Measurements from ENCODE around the gene TMC2.

TMC2 gene

DNA sequence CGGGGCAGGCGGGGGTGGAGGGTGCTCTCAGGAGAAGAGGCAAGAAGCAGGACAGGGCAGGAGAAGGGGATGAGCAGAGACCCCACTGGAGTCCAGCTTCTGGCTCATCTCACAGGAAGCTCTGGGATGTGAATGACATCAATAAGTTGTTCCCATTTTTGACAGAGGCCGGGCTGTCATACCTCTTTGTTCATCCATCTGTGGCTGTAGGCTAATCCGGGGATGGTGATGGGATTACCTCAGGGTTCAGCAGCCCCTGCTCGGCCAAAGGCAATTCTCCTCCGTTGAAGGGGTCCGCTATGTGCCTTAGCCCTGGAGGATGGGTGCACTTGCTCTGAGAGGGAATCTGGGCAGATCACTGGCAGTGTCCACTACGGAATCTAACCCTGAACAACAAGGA lies 3.3 kb upstream of the TMC2 start:
- TF ChIP-seq, protein P1, sequence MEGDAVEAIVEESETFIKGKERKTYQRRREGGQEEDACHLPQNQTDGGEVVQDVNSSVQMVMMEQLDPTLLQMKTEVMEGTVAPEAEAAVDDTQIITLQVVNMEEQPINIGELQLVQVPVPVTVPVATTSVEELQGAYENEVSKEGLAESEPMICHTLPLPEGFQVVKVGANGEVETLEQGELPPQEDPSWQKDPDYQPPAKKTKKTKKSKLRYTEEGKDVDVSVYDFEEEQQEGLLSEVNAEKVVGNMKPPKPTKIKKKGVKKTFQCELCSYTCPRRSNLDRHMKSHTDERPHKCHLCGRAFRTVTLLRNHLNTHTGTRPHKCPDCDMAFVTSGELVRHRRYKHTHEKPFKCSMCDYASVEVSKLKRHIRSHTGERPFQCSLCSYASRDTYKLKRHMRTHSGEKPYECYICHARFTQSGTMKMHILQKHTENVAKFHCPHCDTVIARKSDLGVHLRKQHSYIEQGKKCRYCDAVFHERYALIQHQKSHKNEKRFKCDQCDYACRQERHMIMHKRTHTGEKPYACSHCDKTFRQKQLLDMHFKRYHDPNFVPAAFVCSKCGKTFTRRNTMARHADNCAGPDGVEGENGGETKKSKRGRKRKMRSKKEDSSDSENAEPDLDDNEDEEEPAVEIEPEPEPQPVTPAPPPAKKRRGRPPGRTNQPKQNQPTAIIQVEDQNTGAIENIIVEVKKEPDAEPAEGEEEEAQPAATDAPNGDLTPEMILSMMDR (conservative IDR thresholded peaks at IDR 0.05), result no peak
- no peak overlapping the region for H3K27ac ChIP-seq

DNA sequence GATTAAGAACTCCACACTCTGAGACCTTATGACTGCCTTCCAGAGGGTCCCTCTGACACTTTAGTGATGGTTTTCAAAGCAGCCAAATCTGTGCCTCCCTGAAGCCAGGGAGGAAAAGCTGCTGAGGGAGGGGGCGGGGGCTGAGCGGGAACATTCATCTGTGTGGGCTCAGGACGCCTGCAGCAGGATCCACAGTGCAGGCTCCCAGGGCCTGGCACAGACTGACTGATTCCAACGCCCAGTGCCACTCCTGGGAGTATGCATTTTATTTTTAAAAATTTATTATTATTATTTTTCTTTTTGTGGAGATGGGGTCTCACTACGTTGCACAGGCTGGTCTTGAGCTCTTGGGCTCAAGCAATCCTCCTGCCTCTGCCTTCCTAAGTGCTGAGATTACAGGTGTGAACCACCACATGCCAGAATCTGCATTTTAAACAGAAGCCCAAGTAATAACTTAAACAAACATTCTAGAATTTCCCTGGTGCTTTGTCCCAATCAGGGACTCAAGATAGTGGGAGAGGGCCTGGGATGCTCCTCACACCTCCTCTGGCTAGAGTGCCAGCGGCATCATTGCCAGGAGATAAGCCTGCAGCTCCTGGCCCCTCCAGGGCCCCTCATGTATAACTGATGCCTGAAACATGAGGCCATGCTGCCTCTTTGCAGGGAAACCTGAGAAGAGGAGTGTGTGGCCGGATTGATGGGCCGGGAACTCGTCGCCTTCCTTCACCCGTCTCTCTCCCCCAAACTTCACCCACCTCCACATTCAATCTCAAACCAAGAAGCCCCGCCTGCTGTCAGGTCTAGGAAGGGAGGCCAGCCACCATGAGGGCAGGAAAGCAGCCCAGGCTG lies 438 bp upstream of the TMC2 start:
- no peak overlapping the region for H3K27ac ChIP-seq
- TF ChIP-seq, protein P1 (conservative IDR thresholded peaks at IDR 0.05), result no peak

DNA sequence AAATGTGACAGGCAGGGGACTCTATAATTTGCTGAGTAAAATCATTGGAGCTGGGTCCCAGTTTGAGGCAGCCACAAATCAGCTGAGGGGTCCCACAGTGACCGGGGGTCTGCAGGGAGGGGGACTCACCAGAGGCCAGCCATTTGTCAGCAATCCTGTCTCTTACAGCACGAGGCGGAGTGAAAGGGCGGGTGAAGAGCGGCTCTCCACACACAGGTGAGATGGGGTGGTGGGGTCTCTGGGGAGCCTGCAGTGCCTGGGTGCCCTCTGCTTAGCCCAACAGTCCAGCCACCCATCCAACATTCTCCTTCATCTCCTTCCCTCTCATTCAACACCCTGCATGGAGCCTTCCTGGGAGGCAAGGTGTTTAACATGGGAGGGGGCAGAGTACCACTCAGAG lies 728 bp downstream of the TMC2 start:
- TF ChIP-seq, protein P1 (conservative IDR thresholded peaks at IDR 0.05), result no peak
- H3K27ac ChIP-seq, result no peak overlapping the region

DNA sequence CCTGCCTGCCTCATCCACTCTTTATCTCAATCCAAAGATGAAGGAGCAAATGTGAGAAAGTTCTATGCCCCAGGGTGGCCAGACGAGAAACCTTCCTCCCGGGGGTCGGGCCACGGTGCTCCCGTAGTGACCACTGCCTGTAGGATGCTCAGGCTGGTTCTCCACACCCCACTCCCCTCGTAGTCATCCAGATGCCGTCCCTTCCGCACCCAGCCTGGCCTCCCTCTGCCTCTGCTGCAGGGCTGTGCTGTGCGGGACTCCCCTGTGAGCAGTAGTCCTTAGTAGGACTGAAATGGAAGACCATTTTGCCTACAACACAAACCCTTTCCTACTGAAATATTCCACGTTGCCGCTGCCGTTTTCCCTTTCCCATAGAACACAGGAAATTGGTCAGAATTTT lies 2.0 kb downstream of the TMC2 start:
- no peak overlapping the region for H3K27ac ChIP-seq
- TF ChIP-seq, protein P1 (conservative IDR thresholded peaks at IDR 0.05), result no peak

DNA sequence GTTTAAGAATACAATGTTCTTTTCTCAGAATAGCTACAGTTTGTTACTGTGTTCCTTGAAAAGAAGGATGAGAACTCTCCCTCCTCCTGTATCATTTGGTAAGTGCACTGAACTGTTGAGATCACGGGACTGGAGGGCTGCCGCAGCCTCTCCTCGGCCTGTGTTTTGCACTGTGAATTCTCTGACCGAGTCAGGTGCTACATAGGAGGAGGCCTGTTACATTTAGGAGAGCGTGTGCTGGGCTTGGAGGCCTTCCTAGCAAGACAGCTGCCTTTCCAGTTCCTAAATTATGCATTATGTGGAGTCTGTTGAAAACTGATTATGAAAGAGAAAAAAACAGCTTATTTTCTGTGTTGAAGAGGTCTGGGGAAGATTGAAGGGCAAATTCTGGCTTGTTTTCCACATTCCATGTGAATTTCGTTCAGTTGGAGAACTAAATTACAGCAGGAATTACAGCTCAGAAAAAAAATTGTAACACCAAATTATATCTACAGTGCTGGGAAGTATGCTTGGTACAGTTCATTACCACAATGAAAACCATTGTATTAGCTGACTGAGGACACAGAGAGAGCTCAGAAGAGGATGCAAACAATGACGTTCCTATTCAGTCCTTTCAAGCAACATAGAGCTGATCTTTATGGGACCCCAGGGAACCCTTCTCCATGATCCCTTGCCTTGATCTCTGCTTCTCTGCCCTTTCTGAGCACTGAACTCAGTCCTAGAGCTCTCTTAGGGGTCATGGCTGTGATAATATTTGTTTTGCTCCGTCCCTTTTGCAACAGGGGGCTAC lies 2.8 kb downstream of the TMC2 start:
- H3K27ac ChIP-seq, result no peak overlapping the region
- TF ChIP-seq, protein P1 (conservative IDR thresholded peaks at IDR 0.05), result no peak

DNA sequence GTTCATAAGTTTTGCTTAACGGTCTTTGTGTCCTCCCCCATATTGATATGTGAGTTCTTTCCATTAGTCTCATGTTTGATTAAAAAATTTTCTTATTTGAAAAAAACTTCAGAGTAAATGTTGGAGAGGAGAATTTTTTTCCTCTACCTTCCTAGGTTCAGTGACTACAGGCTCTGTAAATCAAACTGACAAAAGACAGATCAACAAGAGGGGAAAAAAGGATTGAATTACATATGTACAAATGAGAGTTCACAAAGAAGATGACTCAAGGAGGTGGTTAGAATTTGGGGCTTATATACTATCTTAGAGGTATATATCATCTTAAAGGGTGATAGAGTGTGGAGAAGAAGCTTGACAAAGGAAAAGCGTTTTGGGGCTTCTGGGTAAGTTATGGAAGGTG lies 5.6 kb downstream of the TMC2 start:
- no peak overlapping the region for H3K27ac ChIP-seq

DNA sequence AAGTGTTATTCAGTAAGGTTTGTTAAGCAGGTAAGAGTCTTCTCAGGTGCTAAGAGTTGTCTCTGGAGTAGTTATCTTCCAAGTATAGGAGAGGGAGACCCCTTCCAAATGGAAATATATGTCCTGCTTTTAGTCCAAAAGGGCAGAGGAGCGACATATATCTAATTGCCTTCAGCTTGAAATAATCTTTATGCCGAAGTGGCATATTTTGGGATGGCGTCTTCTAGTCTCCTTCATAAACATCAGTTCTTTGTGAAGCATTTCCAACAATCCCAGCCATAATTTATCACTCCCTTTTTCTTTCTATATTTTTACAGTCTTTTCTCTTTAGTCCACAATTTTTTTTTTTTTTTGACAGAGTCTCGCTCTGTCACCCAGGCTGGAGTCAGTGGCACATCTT lies 6.0 kb downstream of the TMC2 start:
- no peak overlapping the region for H3K27ac ChIP-seq
- TF ChIP-seq, protein P1 (conservative IDR thresholded peaks at IDR 0.05), result no peak

More for the DNA sequence above, 5.6 kb downstream of the TMC2 start:
- TF ChIP-seq, protein P1 (conservative IDR thresholded peaks at IDR 0.05), result no peak
